Adrenal gland (tissue), 5 donors: ENCODE data around the gene HEXA.

ENCODE experiments used
- CTCF ChIP-seq, 6 experiments: fragments of 450-650 bp in 4 of 6; fragments of 200-600 bp in 2 of 6; sonication (generic) in 1 of 6; IDR thresholded peaks; 1 replicate in 5 of 6; 2 replicates in 1 of 6; pipeline versions ENCODE4 v1.5.1 to v1.8.0; 2016 to 2021; ENCODE audit warnings: antibody characterized with exemption in 6 of 6, mild to moderate bottlenecking in 2 of 6, moderate library complexity in 1 of 6
- POLR2A ChIP-seq, 2 donors: fragments of 450-650 bp; IDR thresholded peaks; one replicate each; pipeline ENCODE4 v1.6.1; 2017; ENCODE audit warnings: antibody characterized with exemption in 2 of 2, mild to moderate bottlenecking in 2 of 2, moderate library complexity in 1 of 2
- donor health status: DM: no; HTN: no; CAD: no.

GRCh38 chr15:72312605-72313447, 63.0 kb downstream of the HEXA start:
- TF ChIP-seq CTCF (IDR thresholded peaks at IDR 0.05) (peak; percentile 65 to 89 (median 84)), POLR2A (IDR thresholded peaks at IDR 0.05) (no peak)
